ENCODE data around the gene SHROOM3. TPM values are rescaled to one million over a fixed set of nuclear protein-coding genes. Genes with fewer than 3 reads are reported as not detected.
A peak's percentile ranks its signal among the peaks of the same experiment; 100 is the strongest.

SHROOM3 gene
- total RNA-seq, 4 donors from 2014 or later = 29.5 to 127 (median 59.9) TPM

DNA sequence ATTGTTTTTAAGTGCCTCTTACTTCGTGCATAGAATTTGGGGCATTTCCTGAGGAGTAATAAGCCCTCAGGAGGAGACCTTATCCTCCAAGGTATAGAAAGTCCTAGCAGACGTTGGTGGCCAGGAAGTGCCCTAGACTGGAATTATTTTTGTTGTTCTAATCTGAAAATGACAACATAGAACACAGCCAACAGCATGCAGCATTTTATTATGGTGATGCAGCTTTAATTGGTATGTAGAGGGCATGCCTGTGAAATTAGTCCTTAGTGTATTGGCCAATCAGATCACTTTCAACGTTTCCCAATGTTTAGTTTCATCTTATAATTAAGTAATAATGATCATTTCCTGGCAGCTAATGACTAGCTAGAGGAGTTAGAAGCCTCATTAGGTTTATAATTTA, 199.2 kb downstream of the SHROOM3 start:
- no peak overlapping the region for H3K4me3 ChIP-seq
- peak; percentile 35 for ATAC-seq
- TF ChIP-seq POLR2AphosphoS5 (IDR thresholded peaks at IDR 0.05) = peak; percentile 29
- TF ChIP-seq POLR2A (IDR thresholded peaks at IDR 0.05) = no peak
- H3K9me3 ChIP-seq = no peaks in the 10 kb centered on the region
- no peaks in the 10 kb centered on the region for H3K27me3 ChIP-seq
- WGBS, 2 donors (ENCODE audit: low coverage in 1 of 2) = 14 to 38% methylated on average over 3 of the region's 3 CpGs
- H3K36me3 ChIP-seq = no peaks in the 10 kb centered on the region
- no peak overlapping the region for H3K27ac ChIP-seq
- H3K4me1 ChIP-seq = peaks cover 0 to 9% (median 0%) of the 10 kb centered on the region in 3 donors

- H3K4me1 ChIP-seq = peaks cover 0 to 9% (median 0%) of the 10 kb centered on the region in 3 donors
- TF ChIP-seq, protein P1, sequence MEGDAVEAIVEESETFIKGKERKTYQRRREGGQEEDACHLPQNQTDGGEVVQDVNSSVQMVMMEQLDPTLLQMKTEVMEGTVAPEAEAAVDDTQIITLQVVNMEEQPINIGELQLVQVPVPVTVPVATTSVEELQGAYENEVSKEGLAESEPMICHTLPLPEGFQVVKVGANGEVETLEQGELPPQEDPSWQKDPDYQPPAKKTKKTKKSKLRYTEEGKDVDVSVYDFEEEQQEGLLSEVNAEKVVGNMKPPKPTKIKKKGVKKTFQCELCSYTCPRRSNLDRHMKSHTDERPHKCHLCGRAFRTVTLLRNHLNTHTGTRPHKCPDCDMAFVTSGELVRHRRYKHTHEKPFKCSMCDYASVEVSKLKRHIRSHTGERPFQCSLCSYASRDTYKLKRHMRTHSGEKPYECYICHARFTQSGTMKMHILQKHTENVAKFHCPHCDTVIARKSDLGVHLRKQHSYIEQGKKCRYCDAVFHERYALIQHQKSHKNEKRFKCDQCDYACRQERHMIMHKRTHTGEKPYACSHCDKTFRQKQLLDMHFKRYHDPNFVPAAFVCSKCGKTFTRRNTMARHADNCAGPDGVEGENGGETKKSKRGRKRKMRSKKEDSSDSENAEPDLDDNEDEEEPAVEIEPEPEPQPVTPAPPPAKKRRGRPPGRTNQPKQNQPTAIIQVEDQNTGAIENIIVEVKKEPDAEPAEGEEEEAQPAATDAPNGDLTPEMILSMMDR (IDR thresholded peaks at IDR 0.05) = no peak
- no peaks in the 10 kb centered on the region for H3K9me3 ChIP-seq
- ATAC-seq = no peak
- no peaks in the 10 kb centered on the region for H3K36me3 ChIP-seq
- no peak overlapping the region for H3K27ac ChIP-seq
- 57 to 71% methylated on average over 3 to 4 of the region's 5 CpGs for WGBS, 2 donors (ENCODE audit: low coverage in 1 of 2)
- H3K27me3 ChIP-seq = no peaks in the 10 kb centered on the region
- no peak overlapping the region for H3K4me3 ChIP-seq
These were observed 202.8 kb downstream of the SHROOM3 start for GRCh38 chr4:76637712-76638361.

- 49 to 59% methylated on average over 2 to 4 of the region's 4 CpGs for WGBS, 2 donors (ENCODE audit: low coverage in 1 of 2)
- Histone ChIP-seq H3K27me3 (no peaks in the 10 kb centered on the region), H3K36me3 (no peaks in the 10 kb centered on the region), H3K4me1 (peaks cover 0 to 6% (median 0%) of the 10 kb centered on the region in 3 donors), H3K27ac (no peak overlapping the region), H3K9me3 (no peaks in the 10 kb centered on the region), H3K4me3 (no peak overlapping the region)
- no peak for TF ChIP-seq POLR2AphosphoS5 (IDR thresholded peaks at IDR 0.05)
- TF ChIP-seq, protein P1 (IDR thresholded peaks at IDR 0.05) = no peak
- no peak for TF ChIP-seq POLR2A (IDR thresholded peaks at IDR 0.05)
- TF ChIP-seq EP300 (IDR thresholded peaks at IDR 0.05) = no peak
- ATAC-seq = no peak
These were observed 204.3 kb downstream of the SHROOM3 start for GRCh38 chr4:76639288-76639687.

GRCh38 chr4:76640353-76640910, 205.4 kb downstream of the SHROOM3 start:
- TF ChIP-seq POLR2A (IDR thresholded peaks at IDR 0.05) (no peak), POLR2AphosphoS5 (IDR thresholded peaks at IDR 0.05) (no peak), EP300 (IDR thresholded peaks at IDR 0.05) (no peak)
- TF ChIP-seq, protein P1 (IDR thresholded peaks at IDR 0.05) = no peak
- no peaks in the 10 kb centered on the region for H3K27me3 ChIP-seq
- 88% methylated on average over 5 of the region's 6 CpGs; no CpG with 5 or more reads in 1 of the 2 donors for WGBS, 2 donors (ENCODE audit: low coverage in 1 of 2)
- H3K4me3 ChIP-seq = no peak overlapping the region
- no peaks in the 10 kb centered on the region for H3K9me3 ChIP-seq
- no peak for ATAC-seq
- no peak overlapping the region for H3K27ac ChIP-seq
- no peaks in the 10 kb centered on the region for H3K4me1 ChIP-seq
- no peaks in the 10 kb centered on the region for H3K36me3 ChIP-seq

- TF ChIP-seq POLR2AphosphoS5 (IDR thresholded peaks at IDR 0.05) (no peak), EP300 (IDR thresholded peaks at IDR 0.05) (no peak), POLR2A (IDR thresholded peaks at IDR 0.05) (no peak)
- TF ChIP-seq, protein P1 (IDR thresholded peaks at IDR 0.05) = no peak
These were observed 206.3 kb downstream of the SHROOM3 start for GRCh38 chr4:76641351-76641750.

More at GRCh38 chr4:76641351-76641750, 206.3 kb downstream of the SHROOM3 start:
- 80 to 83% methylated on average over 4 of the region's 4 CpGs for WGBS, 2 donors (ENCODE audit: low coverage in 1 of 2)
- H3K4me3 ChIP-seq = no peak overlapping the region
- no peaks in the 10 kb centered on the region for H3K27me3 ChIP-seq
- ATAC-seq = no peak
- no peaks in the 10 kb centered on the region for H3K4me1 ChIP-seq
- H3K27ac ChIP-seq = no peak overlapping the region
- no peaks in the 10 kb centered on the region for H3K36me3 ChIP-seq
- H3K9me3 ChIP-seq = no peaks in the 10 kb centered on the region
